Kidney epithelial cell (primary cell): ENCODE results near the gene NT5M. TPM values are rescaled to one million over a fixed set of nuclear protein-coding genes. Genes with fewer than 3 reads are reported as not detected.

ENCODE experiments used
- DNase-seq: peaks from one replicate; pipeline ENCODE4 v3.0.0-alpha.2; 2010; ENCODE audit warnings: low read depth
- H3K27me3 ChIP-seq: 2 replicates; pipeline ENCODE4 v1.6.0; 2011; ENCODE audit warnings: low read length; ENCODE audit not compliant: control insufficient read depth, insufficient read depth
- H3K36me3 ChIP-seq: 2 replicates; pipeline ENCODE4 v1.5.1; 2011; ENCODE audit warnings: low read length; ENCODE audit not compliant: control insufficient read depth, insufficient read depth
- H3K4me3 ChIP-seq: 2 replicates; pipeline ENCODE4 v1.5.1; 2011; ENCODE audit warnings: low read depth, mild to moderate bottlenecking, control low read depth, low read length
- CTCF ChIP-seq: IDR thresholded peaks from 2 replicates; pipeline ENCODE4 v1.5.1; 2011; ENCODE audit warnings: mild to moderate bottlenecking, moderate library complexity, low read length, control low read depth, inconsistent platforms; ENCODE audit not compliant: insufficient read depth, poor library complexity, severe bottlenecking
- total RNA-seq: library from RNA; depleted of rRNA; stranded (reverse); fragments of >200 nt; gene quantifications from 2 replicates; pipeline ENCODE4 v1.2.3, GENCODE V29; 2015

The NT5M gene
- total RNA-seq, 1 donor from 2014 or later, result 4.9 TPM

- TF ChIP-seq CTCF, result no peak
- Histone ChIP-seq H3K27me3 (peaks cover 15% of the 10 kb centered on the region), H3K4me3 (no peak overlapping the region), H3K36me3 (no peaks in the 10 kb centered on the region)
- DNase-seq, result no peak
Observed at GRCh38 chr17:17367931-17368330, 64.8 kb downstream of the NT5M start.

- H3K4me3 ChIP-seq, result no peak overlapping the region
- no peaks in the 10 kb centered on the region for H3K36me3 ChIP-seq
- no peak for DNase-seq
- H3K27me3 ChIP-seq, result peaks cover 12% of the 10 kb centered on the region
- TF ChIP-seq CTCF, result no peak
Observed at GRCh38 chr17:17370711-17371110, 67.5 kb downstream of the NT5M start.

DNA sequence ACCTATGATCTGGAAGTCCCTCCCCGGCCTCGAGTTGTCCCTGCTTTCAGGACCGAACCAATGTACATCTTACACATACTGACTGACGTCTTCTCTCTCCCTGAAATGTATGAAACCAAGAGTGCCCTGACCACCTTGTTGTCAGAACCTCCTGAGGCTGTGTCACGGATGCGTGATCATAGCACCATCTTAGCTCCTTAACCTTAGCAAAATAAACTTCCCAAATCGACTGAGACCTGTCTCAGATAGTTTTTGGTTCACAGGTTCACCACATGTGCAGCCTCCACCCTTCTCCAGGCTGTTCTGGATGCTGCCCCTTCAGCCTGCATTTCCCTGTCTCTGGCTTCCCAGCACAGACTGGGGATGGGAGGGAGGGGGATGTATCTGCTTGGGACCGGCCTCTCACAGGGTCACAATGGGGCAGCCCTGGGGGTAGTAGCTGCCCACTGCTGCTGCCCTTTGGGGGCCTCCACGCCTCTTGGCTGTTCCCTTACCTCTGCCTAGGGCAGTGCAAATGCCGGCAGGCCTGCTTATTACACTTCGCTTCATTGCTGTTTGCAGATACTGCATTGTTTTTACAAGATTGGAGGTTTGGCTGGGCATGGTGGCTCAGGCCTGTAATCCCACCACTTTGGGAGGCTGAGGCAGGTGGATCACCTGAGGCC is 69.8 kb downstream of the NT5M start:
- no peak overlapping the region for H3K4me3 ChIP-seq
- no peak for DNase-seq
- no peaks in the 10 kb centered on the region for H3K36me3 ChIP-seq
- no peak for TF ChIP-seq CTCF
- H3K27me3 ChIP-seq, result peaks cover 8% of the 10 kb centered on the region

DNA sequence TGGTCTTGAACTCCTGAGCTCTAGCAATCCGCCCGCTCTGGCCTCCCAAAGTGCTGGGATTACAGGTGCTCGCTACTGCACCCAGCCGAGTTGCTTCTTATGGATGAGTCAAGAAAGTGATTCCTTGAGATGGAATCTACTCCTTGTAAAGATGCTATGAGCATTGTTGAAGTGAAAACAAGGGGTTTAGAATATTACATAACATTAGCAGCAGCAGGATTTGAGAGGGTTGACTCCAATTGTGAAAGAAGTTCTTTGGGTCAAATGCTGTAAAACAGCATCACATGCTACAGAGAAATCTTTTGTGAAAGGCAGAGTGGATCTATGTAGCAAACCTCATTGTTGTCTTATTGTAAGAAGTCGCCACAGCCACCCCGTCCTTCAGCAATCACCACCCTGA is 72.7 kb downstream of the NT5M start:
- Histone ChIP-seq H3K4me3 (no peak overlapping the region), H3K27me3 (peaks cover 24% of the 10 kb centered on the region), H3K36me3 (no peaks in the 10 kb centered on the region)
- no peak for TF ChIP-seq CTCF
- no peak for DNase-seq

DNA sequence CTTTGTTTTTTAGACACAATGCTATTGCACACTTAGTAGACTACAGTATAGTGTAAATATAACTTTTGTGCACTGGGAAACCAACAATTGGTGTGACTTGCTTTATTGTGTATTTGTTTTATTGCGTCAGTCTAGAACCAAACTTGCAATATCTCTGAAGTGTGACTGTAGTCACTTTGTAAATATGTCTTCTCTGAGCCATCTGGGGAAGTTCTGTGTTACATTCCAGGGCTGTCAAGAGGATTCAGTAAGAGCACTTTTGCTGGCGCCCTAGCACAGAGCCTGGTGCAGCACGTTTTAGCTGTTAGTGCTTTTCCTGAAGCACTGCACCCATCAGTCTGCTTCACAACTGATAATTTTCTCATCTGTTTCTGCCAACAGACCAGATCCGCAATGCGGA is 73.2 kb downstream of the NT5M start:
- no peak overlapping the region for H3K4me3 ChIP-seq
- DNase-seq, result no peak
- TF ChIP-seq CTCF, result no peak
- H3K27me3 ChIP-seq, result peaks cover 29% of the 10 kb centered on the region
- no peaks in the 10 kb centered on the region for H3K36me3 ChIP-seq
